ENCODE data around the gene RGS18. TPM values are rescaled to one million over a fixed set of nuclear protein-coding genes. Genes with fewer than 3 reads are reported as not detected.

Gene RGS18
- total and polyA plus RNA-seq, 2 experiments from 2014 or later = not detected

- TF ChIP-seq ZNF462 (CRISPR knock-in tag; IDR thresholded peaks at IDR 0.05) = no peak
- TF ChIP-seq JUNB (IDR thresholded peaks at IDR 0.05; ENCODE audit: unreplicated experiment) = no peak
Measured at GRCh38 chr1:192133350-192133926, 24.8 kb upstream of the RGS18 start (continued).

GRCh38 chr1:192140382-192140781 lies 17.9 kb upstream of the RGS18 start:
- no peaks in the 10 kb centered on the region for H3K79me2 ChIP-seq (replicated peaks; ENCODE audit: insufficient read depth)
- no peak overlapping the region for H3K27ac ChIP-seq (ENCODE audit: low read depth)
- Mint-ChIP-seq H3K27ac (no peak overlapping the region), H3K36me3 (ENCODE audit: low read depth) (no peaks in the 10 kb centered on the region), H3K27me3 (ENCODE audit: insufficient read depth, low read depth, poor library complexity) (no peaks in the 10 kb centered on the region), H3K9me3 (no peaks in the 10 kb centered on the region), H3K4me1 (no peaks in the 10 kb centered on the region), H3K4me3 (no peak overlapping the region)
- H3K36me3 ChIP-seq (ENCODE audit: insufficient read depth) = no peaks in the 10 kb centered on the region
- no peaks in the 10 kb centered on the region for H4K20me1 ChIP-seq (replicated peaks; ENCODE audit: insufficient read depth)
- H3K4me1 ChIP-seq (ENCODE audit: insufficient read depth) = no peaks in the 10 kb centered on the region
- H3K4me2 ChIP-seq = no peak overlapping the region
- DNase-seq (ENCODE audit: low spot score) (no peak), ATAC-seq (no peak)
- peaks cover 10% of the 10 kb centered on the region; the same call in 1 of the 2 replicates for H3K9me2 ChIP-seq (ENCODE audit: insufficient read depth)
- no peak overlapping the region for H2AFZ ChIP-seq
- no peak overlapping the region for H3K4me3 ChIP-seq
- H3F3A ChIP-seq (replicated peaks; ENCODE audit: low read depth) = no peaks in the 10 kb centered on the region
- H3K27me3 ChIP-seq (ENCODE audit: insufficient read depth) = no peaks in the 10 kb centered on the region
- TF ChIP-seq EZH2 (IDR thresholded peaks at IDR 0.05; ENCODE audit: low read depth, unreplicated experiment) (no peak), NANOG (IDR thresholded peaks at IDR 0.05; ENCODE audit: borderline replicate concordance) (no peak), CREB1 (CRISPR knock-in tag; IDR thresholded peaks at IDR 0.05; ENCODE audit: low read depth) (no peak), STAT1 (IDR thresholded peaks at IDR 0.05; ENCODE audit: unreplicated experiment) (no peak), REST (IDR thresholded peaks at IDR 0.05; ENCODE audit: unreplicated experiment) (no peak), ETS1 (IDR thresholded peaks at IDR 0.05) (no peak), CTCF (conservative IDR thresholded peaks at IDR 0.05; ENCODE audit: low read depth in 2 of 2) (no peak)
